ENCODE measurements around the gene LRRC4B.

The LRRC4B gene

GRCh38 chr19:50505856-50506611 is 62.2 kb downstream of the LRRC4B start:
- Mint-ChIP-seq H3K27me3 (no peaks in the 10 kb centered on the region), H3K36me3 (ENCODE audit: low read depth) (peaks cover 50% of the 10 kb centered on the region), H3K9me3 (no peaks in the 10 kb centered on the region), H3K4me1 (ENCODE audit: low read depth) (peaks cover 34% of the 10 kb centered on the region), H3K27ac (no peak overlapping the region), H3K4me3 (no peak overlapping the region)
- intact Hi-C loops (cut with micrococcal nuclease): no loop called here

DNA sequence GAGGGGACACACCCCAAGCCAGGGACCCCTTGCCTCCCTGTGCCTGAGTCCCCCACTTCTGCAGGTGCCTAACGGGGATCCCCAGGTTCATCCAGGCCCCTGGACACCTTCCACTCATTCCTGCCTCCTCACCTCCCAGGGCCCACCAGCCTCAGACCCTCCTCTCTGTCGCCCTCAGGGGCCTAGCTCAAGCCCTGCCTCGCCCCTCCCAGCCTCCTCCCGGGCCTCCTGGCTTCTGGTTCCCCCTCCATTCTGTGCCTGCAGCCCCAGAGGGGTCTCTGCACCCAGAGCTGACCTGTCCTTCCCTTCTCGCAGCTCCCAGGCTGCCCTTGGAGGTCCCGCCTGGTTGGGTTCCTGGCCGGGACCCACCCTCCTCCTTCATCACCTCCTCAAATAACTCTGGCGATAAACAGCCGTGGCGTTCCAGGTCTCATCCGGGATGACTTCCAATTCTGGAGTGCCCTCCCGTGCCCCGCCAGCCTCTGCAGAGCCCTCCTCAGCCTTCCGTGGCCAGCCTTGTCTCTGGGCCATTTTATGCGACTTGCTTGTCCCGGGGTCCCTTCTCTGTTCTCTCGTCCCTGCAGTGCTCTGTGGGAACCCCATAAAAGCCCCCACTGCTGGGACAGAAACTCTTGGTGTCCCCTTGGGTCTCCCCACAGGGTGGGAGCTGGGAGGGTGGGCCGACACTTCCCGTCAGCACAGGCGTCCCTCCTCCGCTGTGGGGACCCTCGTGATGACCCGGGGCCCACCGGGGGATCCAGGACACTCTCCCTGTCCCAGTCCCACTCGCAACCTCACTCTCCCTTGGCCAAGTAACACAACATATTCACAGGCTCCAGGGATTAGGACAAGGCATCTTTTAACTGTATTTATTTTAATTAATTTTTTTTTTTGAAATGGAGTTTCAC is 66.4 kb downstream of the LRRC4B start:
- H3K4me3 Mint-ChIP-seq: no peak overlapping the region
- H3K27me3 Mint-ChIP-seq: no peaks in the 10 kb centered on the region
- intact Hi-C loops (cut with micrococcal nuclease): no loop called here
- H3K9me3 Mint-ChIP-seq: no peaks in the 10 kb centered on the region
- no peak overlapping the region for H3K27ac Mint-ChIP-seq
- H3K4me1 Mint-ChIP-seq (ENCODE audit: low read depth): peaks cover 1% of the 10 kb centered on the region
- H3K36me3 Mint-ChIP-seq (ENCODE audit: low read depth): peaks cover 15% of the 10 kb centered on the region

DNA sequence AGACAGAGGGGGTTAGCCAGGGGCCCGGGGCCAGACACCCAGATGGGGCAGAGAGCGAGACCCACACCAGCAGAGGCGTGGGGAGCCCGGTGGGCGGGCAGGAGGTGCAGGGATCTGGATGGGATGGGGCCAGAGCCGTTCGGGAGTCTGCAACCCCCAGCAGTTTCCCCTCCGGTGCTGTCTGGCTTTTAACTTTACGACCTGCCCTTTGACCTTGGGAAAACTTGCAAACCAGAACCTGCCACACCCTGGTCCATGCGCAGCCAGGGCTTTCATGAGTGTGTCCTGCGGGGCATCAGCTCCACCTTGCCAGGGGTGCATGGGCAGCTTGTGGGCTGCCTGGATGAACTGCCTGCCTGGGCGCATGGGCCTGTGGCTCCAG is 67.1 kb downstream of the LRRC4B start:
- H3K9me3 Mint-ChIP-seq: no peaks in the 10 kb centered on the region
- H3K4me1 Mint-ChIP-seq (ENCODE audit: low read depth): no peaks in the 10 kb centered on the region
- no peak overlapping the region for H3K4me3 Mint-ChIP-seq
- H3K36me3 Mint-ChIP-seq (ENCODE audit: low read depth): peaks cover 9% of the 10 kb centered on the region
- H3K27me3 Mint-ChIP-seq: peaks cover 1% of the 10 kb centered on the region
- intact Hi-C loops (cut with micrococcal nuclease): no loop called here
- no peak overlapping the region for H3K27ac Mint-ChIP-seq

GRCh38 chr19:50500753-50501151 is 67.5 kb downstream of the LRRC4B start:
- H3K4me3 Mint-ChIP-seq: no peak overlapping the region
- intact Hi-C loops (cut with micrococcal nuclease): no loop called here
- no peaks in the 10 kb centered on the region for H3K4me1 Mint-ChIP-seq (ENCODE audit: low read depth)
- H3K27me3 Mint-ChIP-seq: peaks cover 2% of the 10 kb centered on the region
- no peaks in the 10 kb centered on the region for H3K9me3 Mint-ChIP-seq
- peaks cover 5% of the 10 kb centered on the region for H3K36me3 Mint-ChIP-seq (ENCODE audit: low read depth)
- H3K27ac Mint-ChIP-seq: no peak overlapping the region

DNA sequence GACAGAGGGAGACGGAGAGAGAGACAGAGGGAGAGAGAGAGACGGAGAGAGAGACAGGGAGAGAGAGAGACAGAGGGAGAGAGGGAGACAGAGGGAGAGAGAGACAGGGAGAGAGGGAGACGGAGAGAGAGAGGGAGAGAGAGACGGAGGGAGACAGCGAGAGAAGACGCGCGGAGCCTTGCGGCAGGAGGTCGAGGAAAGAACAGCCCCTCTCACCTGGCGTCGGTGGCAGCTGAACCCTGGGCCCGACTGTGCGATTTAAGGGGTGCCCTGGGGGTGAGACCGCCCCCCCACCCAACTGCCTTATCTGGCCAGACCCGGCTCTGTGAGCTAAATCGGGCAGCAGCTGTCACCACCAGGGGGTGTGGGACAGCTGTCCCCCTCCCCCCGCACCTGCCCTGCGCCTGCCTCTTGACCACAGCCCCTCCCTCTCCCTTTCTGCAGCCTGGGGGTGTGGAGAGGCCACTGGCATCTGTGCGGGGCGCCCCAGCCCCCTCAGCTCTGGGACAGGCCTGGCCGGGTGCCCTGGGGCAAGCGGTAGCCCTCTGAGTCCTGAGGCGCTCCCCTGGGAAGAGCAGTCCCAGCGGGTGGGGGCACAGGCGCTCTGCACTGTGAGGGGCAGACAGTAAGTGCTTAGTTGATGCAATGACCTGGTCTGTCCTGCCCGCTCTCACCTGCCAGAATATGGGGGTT is 68.0 kb downstream of the LRRC4B start:
- Mint-ChIP-seq H3K4me1 (ENCODE audit: low read depth) (no peaks in the 10 kb centered on the region), H3K27me3 (peaks cover 4% of the 10 kb centered on the region), H3K9me3 (no peaks in the 10 kb centered on the region), H3K4me3 (no peak overlapping the region), H3K27ac (no peak overlapping the region), H3K36me3 (ENCODE audit: low read depth) (no peaks in the 10 kb centered on the region)
- intact Hi-C loops (cut with micrococcal nuclease): no loop called here

GRCh38 chr19:50498219-50499056 is 69.8 kb downstream of the LRRC4B start:
- peaks cover 14% of the 10 kb centered on the region for H3K27me3 Mint-ChIP-seq
- no peak overlapping the region for H3K27ac Mint-ChIP-seq
- intact Hi-C loops (cut with micrococcal nuclease): no loop called here
- H3K36me3 Mint-ChIP-seq (ENCODE audit: low read depth): no peaks in the 10 kb centered on the region
- peaks cover 14% of the 10 kb centered on the region for H3K4me1 Mint-ChIP-seq (ENCODE audit: low read depth)
- H3K4me3 Mint-ChIP-seq: no peak overlapping the region
- no peaks in the 10 kb centered on the region for H3K9me3 Mint-ChIP-seq

GRCh38 chr19:50497022-50497405 is 71.2 kb downstream of the LRRC4B start:
- Mint-ChIP-seq H3K4me3 (no peak overlapping the region), H3K27ac (no peak overlapping the region), H3K36me3 (ENCODE audit: low read depth) (no peaks in the 10 kb centered on the region), H3K9me3 (no peaks in the 10 kb centered on the region), H3K4me1 (ENCODE audit: low read depth) (peaks cover 20% of the 10 kb centered on the region), H3K27me3 (peaks cover 14% of the 10 kb centered on the region)
- intact Hi-C loops (cut with micrococcal nuclease): no loop called here

- Mint-ChIP-seq H3K36me3 (ENCODE audit: low read depth) (no peaks in the 10 kb centered on the region), H3K9me3 (no peaks in the 10 kb centered on the region)
These were observed 71.8 kb downstream of the LRRC4B start for GRCh38 chr19:50496189-50497021.

DNA sequence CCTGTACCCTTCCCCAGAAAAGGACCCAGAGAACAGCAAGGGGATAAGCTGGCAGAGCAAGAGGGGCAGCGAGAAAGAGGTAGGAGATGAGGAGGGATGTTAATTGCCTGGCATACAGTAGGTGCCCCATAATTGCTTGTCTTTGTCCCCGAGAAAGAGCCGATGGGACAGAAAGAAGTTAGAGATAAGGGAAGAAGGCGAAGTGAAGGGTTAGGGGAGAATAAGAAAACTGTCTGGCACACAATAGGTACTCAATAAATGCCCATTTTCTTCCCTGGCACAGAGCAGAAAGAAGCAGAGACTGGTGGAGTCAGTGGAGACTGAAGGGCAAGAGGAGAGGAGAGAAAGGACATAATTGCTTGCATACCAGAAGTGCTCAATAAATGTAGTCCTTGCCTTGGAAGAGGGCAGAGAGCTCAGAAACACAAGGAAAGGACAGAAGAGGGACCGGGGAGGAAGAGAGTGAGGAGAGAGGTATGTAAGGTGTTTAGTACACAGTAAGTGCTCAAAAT is 73.2 kb downstream of the LRRC4B start:
- no peak overlapping the region for H3K27ac Mint-ChIP-seq
- intact Hi-C loops (cut with micrococcal nuclease): no loop called here
- peaks cover 16% of the 10 kb centered on the region for H3K27me3 Mint-ChIP-seq
- H3K4me1 Mint-ChIP-seq (ENCODE audit: low read depth): peaks cover 38% of the 10 kb centered on the region
- no peak overlapping the region for H3K4me3 Mint-ChIP-seq
- H3K9me3 Mint-ChIP-seq: no peaks in the 10 kb centered on the region
- peaks cover 6% of the 10 kb centered on the region for H3K36me3 Mint-ChIP-seq (ENCODE audit: low read depth)

More at GRCh38 chr19:50496189-50497021, 71.8 kb downstream of the LRRC4B start:
- intact Hi-C loops (cut with micrococcal nuclease): no loop called here
- peaks cover 26% of the 10 kb centered on the region for H3K4me1 Mint-ChIP-seq (ENCODE audit: low read depth)
- H3K4me3 Mint-ChIP-seq: no peak overlapping the region
- H3K27ac Mint-ChIP-seq: no peak overlapping the region
- H3K27me3 Mint-ChIP-seq: peaks cover 16% of the 10 kb centered on the region

DNA sequence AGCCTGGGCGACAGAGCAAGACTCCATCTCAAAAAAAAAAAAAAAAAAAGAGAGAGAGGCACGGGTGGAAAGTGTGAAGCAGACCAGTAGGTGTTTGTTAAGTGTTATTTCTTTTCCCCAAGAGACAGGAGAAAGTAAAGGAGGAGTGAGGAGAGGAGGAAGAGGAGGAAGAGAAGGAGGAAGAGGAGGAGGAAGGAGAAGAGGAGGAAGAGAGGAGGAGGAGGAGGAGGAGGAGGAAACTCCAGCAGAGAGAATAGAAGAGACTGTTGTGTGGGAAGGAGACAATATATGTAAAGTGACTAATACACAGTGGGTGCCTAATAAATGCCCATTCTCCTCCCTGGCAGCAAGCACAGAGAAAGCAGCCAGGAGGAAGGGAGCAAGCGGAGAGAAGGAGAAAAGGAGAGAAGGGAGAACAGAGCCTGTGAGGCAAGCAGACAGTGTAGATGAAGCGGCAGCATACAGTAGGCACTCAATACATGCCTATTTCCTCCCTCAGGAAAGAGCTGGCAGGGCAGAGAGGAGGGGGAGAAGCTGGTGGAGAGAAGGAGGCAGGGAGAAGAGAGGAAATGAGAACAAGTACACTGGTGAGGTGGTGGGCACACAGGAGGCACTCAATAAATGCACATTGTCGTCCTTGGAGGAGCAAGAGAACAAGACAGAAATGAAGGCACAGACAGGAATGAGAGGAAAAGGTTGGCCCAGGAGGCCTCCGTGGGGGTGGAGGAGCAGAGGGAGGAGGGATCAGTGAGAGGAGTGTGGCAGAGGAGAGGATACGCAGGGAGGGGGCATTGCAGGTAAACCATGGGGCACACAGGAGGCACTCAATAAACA is 73.8 kb downstream of the LRRC4B start:
- Mint-ChIP-seq H3K27me3 (peaks cover 16% of the 10 kb centered on the region), H3K27ac (no peak overlapping the region), H3K4me1 (ENCODE audit: low read depth) (peaks cover 43% of the 10 kb centered on the region), H3K36me3 (ENCODE audit: low read depth) (peaks cover 6% of the 10 kb centered on the region), H3K9me3 (peaks cover 4% of the 10 kb centered on the region), H3K4me3 (no peak overlapping the region)
- intact Hi-C loops (cut with micrococcal nuclease): no loop called here

GRCh38 chr19:50493171-50493570 is 75.1 kb downstream of the LRRC4B start:
- no peak overlapping the region for H3K4me3 Mint-ChIP-seq
- intact Hi-C loops (cut with micrococcal nuclease): no loop called here
- peaks cover 56% of the 10 kb centered on the region for H3K4me1 Mint-ChIP-seq (ENCODE audit: low read depth)
- H3K9me3 Mint-ChIP-seq: peaks cover 6% of the 10 kb centered on the region
- H3K27me3 Mint-ChIP-seq: peaks cover 16% of the 10 kb centered on the region
- peaks cover 6% of the 10 kb centered on the region for H3K36me3 Mint-ChIP-seq (ENCODE audit: low read depth)
- no peak overlapping the region for H3K27ac Mint-ChIP-seq

Measured in dendritic cell treated with granulocyte-macrophage colony-stimulating factor and Interleukin-4, amounts not matched to agents 40 ng/mL and 50 ng/mL, for 4 days (primary cell).